K562 (cell line): Measurements from ENCODE around the gene CERS6. TPM values are rescaled to one million over a fixed set of nuclear protein-coding genes. Genes with fewer than 3 reads are reported as not detected.

Experiments
- ARID1B ChIP-seq: fragments of 450-650 bp; IDR thresholded peaks from 2 replicates; pipeline ENCODE4 v1.6.1; 2016; ENCODE audit warnings: antibody characterized with exemption, mild to moderate bottlenecking, inconsistent platforms
- HNRNPL ChIP-seq: fragments of 200-400 bp; formaldehyde crosslinking; IDR thresholded peaks from 2 replicates; pipeline ENCODE4 v1.6.1; 2017; ENCODE audit warnings: low read depth, mild to moderate bottlenecking, low read length
- MAZ ChIP-seq, 2 experiments: fragments of 450-650 bp in 1 of 2; sonication (generic) in 1 of 2; formaldehyde crosslinking; IDR thresholded peaks in 1 of 2; conservative IDR thresholded peaks in 1 of 2; 2 replicates each; pipeline versions ENCODE4 v1.4.0 to v1.5.0; 2020; ENCODE audit warnings: mild to moderate bottlenecking in 1 of 2, missing genetic modification reagents in 1 of 2
- NELFE ChIP-seq: IDR thresholded peaks from 2 replicates; pipeline ENCODE4 v1.6.1; 2011; ENCODE audit warnings: mild to moderate bottlenecking; ENCODE audit not compliant: insufficient read depth, insufficient read length
- ZC3H8 ChIP-seq: fragments of 450-650 bp; IDR thresholded peaks from 2 replicates; pipeline ENCODE4 v1.6.1; 2017
- ZNF134 ChIP-seq: fragments of 250-450 bp; sonication (Bioruptor Pico); conservative IDR thresholded peaks from 2 replicates; pipeline ENCODE4 v1.4.0; 2020
- ZNF668 ChIP-seq: fragments of 250-450 bp; sonication (Bioruptor Pico); IDR thresholded peaks from 2 replicates; pipeline ENCODE4 v1.8.0; 2022; ENCODE audit warnings: mild to moderate bottlenecking, inconsistent platforms
- polyA plus RNA-seq, 8 experiments: library from polyadenylated mRNA; depleted of rRNA in 4 of 8; stranded (reverse) in 5 of 8; unstranded in 3 of 8; fragments of >200 nt; fragmentation: Nextera tagmentation in 2 of 8; fragmentation: Illumina TruSeq in 1 of 8; extraction: Ambion mirVana in 2 of 8; extraction: Trizol in 1 of 8; gene quantifications; 2 replicates each; pipeline versions ENCODE4 v1.2.1 to v1.2.3, GENCODE V29; 2011 to 2014; ENCODE audit warnings: inconsistent platforms in 1 of 8, missing spikeins in 1 of 8
- total RNA-seq, 7 experiments: library from RNA; depleted of rRNA in 6 of 7; stranded (reverse); fragments of >200 nt in 6 of 7; fragmentation: Illumina TruSeq in 2 of 7; extraction: Trizol in 2 of 7; gene quantifications; 2 replicates each; pipeline versions ENCODE4 v1.2.1 to v1.2.3, GENCODE V29; 2011 to 2021; ENCODE audit warnings: low replicate concordance in 1 of 7
- TF ChIP-seq, protein P1 (sequence below): fragments of 250-450 bp; sonication (Bioruptor Pico); IDR thresholded peaks from 2 replicates; pipeline ENCODE4 v1.8.0; 2022; ENCODE audit warnings: moderate library complexity, mild to moderate bottlenecking, inconsistent platforms
- TF ChIP-seq, protein P2 (sequence below): fragments of 450-650 bp; IDR thresholded peaks from 2 replicates; pipeline ENCODE4 v1.6.1; 2016; ENCODE audit warnings: antibody characterized with exemption
- TF ChIP-seq, protein P3 (sequence below): fragments of 150-350 bp; conservative IDR thresholded peaks from 2 replicates; pipeline ENCODE4 v1.6.1; 2014; ENCODE audit warnings: low read length
- TF ChIP-seq, protein P4 (sequence below): IDR thresholded peaks from 3 replicates; pipeline ENCODE4 v1.6.1; 2011; ENCODE audit warnings: borderline replicate concordance, mild to moderate bottlenecking, moderate library complexity; ENCODE audit not compliant: insufficient read length; ENCODE audit errors: extremely low read depth
- TF ChIP-seq, protein P5 (sequence below): fragments of 250-450 bp; sonication (Bioruptor Pico); IDR thresholded peaks from 2 replicates; pipeline ENCODE4 v1.5.0; 2021

The CERS6 gene
- total and polyA plus RNA-seq, 9 of the 15 experiments (the other 6 are each of a cell fraction or from before 2014, with no cell fraction given) = 1.6 to 13.6 (median 11.4) TPM

DNA sequence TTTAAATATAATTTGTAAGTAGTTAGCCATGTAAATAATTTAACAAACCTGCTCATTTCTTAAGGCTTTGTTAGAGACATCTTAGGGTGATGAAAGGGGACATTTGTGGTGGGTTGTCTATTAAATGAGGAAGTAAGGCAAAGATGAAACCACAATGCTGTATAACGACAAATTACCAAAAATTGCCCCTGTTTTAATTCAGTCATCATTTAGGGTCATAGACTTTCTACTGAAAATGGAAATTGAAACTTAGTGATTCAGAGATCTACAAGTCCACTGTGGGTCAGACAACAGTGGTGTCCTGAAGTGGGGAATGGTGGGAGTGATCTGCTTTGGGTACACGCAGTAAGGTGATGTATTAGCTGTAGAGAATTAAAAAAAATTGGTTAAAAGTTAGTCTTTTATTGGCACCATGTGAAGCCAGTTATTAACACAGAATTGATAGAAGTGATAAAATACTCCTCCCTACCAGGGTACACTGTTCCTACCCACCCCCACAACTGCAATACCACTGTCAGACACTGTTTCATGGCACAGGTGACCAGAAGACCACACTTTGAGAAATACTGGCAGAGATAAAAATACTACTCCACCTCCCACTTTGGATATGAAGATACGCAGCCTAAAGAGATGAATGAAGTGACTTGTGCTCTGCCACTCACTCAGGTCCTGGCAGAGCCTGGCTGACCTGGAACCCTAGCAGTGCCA, 13.4 kb downstream of the CERS6 start (continued):
- TF ChIP-seq, protein P1, sequence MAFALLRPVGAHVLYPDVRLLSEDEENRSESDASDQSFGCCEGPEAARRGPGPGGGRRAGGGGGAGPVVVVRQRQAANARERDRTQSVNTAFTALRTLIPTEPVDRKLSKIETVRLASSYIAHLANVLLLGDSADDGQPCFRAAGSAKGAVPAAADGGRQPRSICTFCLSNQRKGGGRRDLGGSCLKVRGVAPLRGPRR = no peak
- TF ChIP-seq ZNF134 (CRISPR knock-in tag) (no peak), HNRNPL (no peak), NELFE (no peak), MAZ (CRISPR knock-in tag; conservative IDR thresholded peaks at IDR 0.05 in 1 of 2, IDR thresholded peaks at IDR 0.05 in 1 of 2) (no peak), ARID1B (no peak), ZNF668 (CRISPR knock-in tag) (no peak), ZC3H8 (no peak)
- TF ChIP-seq, protein P2, sequence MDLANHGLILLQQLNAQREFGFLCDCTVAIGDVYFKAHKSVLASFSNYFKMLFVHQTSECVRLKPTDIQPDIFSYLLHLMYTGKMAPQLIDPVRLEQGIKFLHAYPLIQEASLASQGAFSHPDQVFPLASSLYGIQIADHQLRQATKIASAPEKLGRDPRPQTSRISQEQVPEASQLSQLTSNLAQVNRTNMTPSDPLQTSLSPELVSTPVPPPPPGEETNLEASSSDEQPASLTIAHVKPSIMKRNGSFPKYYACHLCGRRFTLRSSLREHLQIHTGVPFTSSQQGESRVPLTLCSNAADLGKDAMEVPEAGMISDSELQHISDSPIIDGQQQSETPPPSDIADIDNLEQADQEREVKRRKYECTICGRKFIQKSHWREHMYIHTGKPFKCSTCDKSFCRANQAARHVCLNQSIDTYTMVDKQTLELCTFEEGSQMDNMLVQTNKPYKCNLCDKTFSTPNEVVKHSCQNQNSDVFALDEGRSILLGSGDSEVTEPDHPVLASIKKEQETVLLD = no peak
- TF ChIP-seq, protein P3, sequence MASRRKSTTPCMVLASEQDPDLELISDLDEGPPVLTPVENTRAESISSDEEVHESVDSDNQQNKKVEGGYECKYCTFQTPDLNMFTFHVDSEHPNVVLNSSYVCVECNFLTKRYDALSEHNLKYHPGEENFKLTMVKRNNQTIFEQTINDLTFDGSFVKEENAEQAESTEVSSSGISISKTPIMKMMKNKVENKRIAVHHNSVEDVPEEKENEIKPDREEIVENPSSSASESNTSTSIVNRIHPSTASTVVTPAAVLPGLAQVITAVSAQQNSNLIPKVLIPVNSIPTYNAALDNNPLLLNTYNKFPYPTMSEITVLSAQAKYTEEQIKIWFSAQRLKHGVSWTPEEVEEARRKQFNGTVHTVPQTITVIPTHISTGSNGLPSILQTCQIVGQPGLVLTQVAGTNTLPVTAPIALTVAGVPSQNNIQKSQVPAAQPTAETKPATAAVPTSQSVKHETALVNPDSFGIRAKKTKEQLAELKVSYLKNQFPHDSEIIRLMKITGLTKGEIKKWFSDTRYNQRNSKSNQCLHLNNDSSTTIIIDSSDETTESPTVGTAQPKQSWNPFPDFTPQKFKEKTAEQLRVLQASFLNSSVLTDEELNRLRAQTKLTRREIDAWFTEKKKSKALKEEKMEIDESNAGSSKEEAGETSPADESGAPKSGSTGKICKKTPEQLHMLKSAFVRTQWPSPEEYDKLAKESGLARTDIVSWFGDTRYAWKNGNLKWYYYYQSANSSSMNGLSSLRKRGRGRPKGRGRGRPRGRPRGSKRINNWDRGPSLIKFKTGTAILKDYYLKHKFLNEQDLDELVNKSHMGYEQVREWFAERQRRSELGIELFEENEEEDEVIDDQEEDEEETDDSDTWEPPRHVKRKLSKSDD = no peak
- TF ChIP-seq, protein P4, sequence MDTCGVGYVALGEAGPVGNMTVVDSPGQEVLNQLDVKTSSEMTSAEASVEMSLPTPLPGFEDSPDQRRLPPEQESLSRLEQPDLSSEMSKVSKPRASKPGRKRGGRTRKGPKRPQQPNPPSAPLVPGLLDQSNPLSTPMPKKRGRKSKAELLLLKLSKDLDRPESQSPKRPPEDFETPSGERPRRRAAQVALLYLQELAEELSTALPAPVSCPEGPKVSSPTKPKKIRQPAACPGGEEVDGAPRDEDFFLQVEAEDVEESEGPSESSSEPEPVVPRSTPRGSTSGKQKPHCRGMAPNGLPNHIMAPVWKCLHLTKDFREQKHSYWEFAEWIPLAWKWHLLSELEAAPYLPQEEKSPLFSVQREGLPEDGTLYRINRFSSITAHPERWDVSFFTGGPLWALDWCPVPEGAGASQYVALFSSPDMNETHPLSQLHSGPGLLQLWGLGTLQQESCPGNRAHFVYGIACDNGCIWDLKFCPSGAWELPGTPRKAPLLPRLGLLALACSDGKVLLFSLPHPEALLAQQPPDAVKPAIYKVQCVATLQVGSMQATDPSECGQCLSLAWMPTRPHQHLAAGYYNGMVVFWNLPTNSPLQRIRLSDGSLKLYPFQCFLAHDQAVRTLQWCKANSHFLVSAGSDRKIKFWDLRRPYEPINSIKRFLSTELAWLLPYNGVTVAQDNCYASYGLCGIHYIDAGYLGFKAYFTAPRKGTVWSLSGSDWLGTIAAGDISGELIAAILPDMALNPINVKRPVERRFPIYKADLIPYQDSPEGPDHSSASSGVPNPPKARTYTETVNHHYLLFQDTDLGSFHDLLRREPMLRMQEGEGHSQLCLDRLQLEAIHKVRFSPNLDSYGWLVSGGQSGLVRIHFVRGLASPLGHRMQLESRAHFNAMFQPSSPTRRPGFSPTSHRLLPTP = no peak
- TF ChIP-seq, protein P5, sequence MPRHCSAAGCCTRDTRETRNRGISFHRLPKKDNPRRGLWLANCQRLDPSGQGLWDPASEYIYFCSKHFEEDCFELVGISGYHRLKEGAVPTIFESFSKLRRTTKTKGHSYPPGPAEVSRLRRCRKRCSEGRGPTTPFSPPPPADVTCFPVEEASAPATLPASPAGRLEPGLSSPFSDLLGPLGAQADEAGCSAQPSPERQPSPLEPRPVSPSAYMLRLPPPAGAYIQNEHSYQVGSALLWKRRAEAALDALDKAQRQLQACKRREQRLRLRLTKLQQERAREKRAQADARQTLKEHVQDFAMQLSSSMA (CRISPR knock-in tag) = no peak
